ENCODE results near the gene CCHCR1.

Gene CCHCR1

DNA sequence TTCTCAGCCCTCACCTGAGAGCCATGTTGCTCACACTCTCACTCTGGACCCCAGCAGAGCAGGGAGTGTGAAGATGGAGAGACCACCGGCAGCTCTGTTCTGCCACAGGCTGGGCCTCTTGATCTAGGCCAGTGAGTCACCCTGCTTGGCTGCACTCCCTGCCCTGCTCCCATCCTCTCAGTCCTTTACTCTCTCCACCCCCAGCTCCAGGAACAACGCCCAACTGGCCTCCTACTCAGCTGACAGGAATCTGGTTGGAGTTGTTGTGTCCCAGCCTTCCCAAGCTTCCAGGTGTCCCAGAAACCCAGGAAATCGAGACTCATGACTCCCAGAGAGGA lies 43.1 kb downstream of the CCHCR1 start, which contains the start of gene PSORS1C1:
Gene PSORS1C1, plus strand, starts transcription at position 260 of the 338 bp plus-strand sequence. CDS start 14,833 bp downstream, outside the sequence.
- Histone ChIP-seq H3K27me3 (ENCODE audit: insufficient read depth, low read depth, severe bottlenecking) (peaks cover 2% of the 10 kb centered on the region), H3K27ac (no peak within 1 kb of the TSS), H3K9me3 (ENCODE audit: severe bottlenecking) (no peaks in the 10 kb centered on the region), H3K36me3 (no peaks in the 10 kb centered on the region), H3K4me3 (ENCODE audit: low read depth, low read length) (no peak within 1 kb of the TSS)
- TF ChIP-seq, protein P1, sequence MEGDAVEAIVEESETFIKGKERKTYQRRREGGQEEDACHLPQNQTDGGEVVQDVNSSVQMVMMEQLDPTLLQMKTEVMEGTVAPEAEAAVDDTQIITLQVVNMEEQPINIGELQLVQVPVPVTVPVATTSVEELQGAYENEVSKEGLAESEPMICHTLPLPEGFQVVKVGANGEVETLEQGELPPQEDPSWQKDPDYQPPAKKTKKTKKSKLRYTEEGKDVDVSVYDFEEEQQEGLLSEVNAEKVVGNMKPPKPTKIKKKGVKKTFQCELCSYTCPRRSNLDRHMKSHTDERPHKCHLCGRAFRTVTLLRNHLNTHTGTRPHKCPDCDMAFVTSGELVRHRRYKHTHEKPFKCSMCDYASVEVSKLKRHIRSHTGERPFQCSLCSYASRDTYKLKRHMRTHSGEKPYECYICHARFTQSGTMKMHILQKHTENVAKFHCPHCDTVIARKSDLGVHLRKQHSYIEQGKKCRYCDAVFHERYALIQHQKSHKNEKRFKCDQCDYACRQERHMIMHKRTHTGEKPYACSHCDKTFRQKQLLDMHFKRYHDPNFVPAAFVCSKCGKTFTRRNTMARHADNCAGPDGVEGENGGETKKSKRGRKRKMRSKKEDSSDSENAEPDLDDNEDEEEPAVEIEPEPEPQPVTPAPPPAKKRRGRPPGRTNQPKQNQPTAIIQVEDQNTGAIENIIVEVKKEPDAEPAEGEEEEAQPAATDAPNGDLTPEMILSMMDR (IDR thresholded peaks at IDR 0.05; ENCODE audit: low read depth, low read length), result no peak
- DNase-seq, result no peak

DNA sequence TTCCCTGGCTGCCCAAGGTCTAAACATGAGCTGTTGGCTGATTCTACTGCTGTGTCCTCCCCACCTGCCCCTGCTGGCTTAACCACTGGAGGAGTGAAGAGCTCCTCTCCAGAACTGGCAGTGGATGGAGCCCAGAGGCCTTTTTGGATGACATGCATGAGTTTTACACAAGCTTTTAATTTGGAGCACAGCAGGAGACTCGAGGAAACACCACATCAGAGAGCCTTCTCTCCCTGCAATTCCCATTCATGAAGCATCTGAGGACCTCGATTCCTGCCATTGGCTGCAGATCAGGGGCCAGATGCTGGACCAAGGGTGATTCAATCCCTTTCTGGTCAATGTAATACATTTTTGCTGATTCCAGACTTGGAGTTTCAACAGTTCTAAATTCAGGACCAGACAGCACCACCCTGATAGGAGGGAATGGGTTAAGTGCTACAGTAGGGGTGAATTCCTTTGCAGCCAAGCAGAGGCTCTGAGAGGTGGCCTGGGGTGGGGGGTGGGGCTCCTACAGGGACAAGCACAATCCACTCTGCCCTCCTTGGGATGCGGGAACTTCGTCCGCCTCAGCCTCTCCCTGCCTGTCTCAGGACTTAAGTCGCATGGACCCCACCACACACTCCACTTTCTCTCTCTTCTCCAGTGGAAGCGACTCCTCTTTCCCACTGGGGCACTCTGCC lies 43.6 kb downstream of the CCHCR1 start:
- H3K36me3 ChIP-seq, result no peaks in the 10 kb centered on the region
- H3K27ac ChIP-seq, result no peak overlapping the region
- H3K27me3 ChIP-seq (ENCODE audit: insufficient read depth, low read depth, severe bottlenecking), result peaks cover 5% of the 10 kb centered on the region
- H3K9me3 ChIP-seq (ENCODE audit: severe bottlenecking), result no peaks in the 10 kb centered on the region
- no peak for DNase-seq
- TF ChIP-seq, protein P1 (IDR thresholded peaks at IDR 0.05; ENCODE audit: low read depth, low read length), result no peak
- no peak overlapping the region for H3K4me3 ChIP-seq (ENCODE audit: low read depth, low read length)

DNA sequence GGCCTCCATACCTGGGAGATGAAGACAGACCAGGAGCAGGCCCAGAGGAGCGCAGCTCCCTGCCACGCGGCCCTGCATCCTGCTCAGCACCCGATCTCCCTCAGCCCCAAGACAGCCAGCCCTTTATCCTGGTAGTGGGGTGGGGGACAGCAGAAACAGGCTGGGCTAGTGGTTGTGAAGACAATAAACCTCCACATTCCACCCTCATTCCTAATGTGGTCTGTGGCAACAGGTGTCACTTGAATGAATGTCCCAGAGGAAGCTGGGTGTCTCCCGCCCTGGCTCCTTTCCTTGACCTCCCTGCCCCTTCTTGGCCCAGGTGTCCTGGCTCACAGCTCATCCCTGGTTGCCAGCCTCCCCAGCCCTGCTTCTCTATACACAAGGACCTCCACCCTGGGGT lies 45.1 kb downstream of the CCHCR1 start, which contains the start of gene C6orf15:
Gene C6orf15, minus strand, starts transcription at position 98 of the 400 bp plus-strand sequence. Its CDS starts 20 bp downstream, at position 78.
- Histone ChIP-seq H3K36me3 (no peaks in the 10 kb centered on the region), H3K9me3 (ENCODE audit: severe bottlenecking) (no peaks in the 10 kb centered on the region), H3K27me3 (ENCODE audit: insufficient read depth, low read depth, severe bottlenecking) (peaks cover 5% of the 10 kb centered on the region), H3K4me3 (ENCODE audit: low read depth, low read length) (no peak within 1 kb of the TSS), H3K27ac (no peak within 1 kb of the TSS)
- TF ChIP-seq, protein P1 (IDR thresholded peaks at IDR 0.05; ENCODE audit: low read depth, low read length), result no peak
- DNase-seq, result no peak

DNA sequence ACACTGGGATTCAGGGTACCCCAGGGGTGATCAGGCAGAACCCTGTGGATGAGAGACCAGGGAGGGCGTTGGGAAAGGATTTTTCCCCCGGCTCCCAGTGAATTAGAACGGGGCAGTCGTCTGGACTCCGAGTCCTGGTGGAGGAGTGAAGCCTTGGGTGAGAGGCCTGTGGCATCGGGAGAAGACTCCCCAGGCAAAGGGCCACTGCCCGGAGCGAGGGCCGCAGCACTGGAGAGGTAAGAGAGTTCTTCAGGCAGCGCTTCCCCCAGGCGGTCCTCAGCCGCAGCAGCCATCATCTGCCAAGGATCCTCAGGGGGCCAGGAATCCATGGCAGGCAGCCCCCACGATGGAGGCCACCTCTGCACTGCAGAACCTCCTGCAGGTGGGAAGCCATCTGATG lies 45.9 kb downstream of the CCHCR1 start:
- peaks cover 5% of the 10 kb centered on the region for H3K27me3 ChIP-seq (ENCODE audit: insufficient read depth, low read depth, severe bottlenecking)
- H3K4me3 ChIP-seq (ENCODE audit: low read depth, low read length), result no peak overlapping the region
- H3K27ac ChIP-seq, result no peak overlapping the region
- DNase-seq, result no peak
- no peaks in the 10 kb centered on the region for H3K36me3 ChIP-seq
- no peaks in the 10 kb centered on the region for H3K9me3 ChIP-seq (ENCODE audit: severe bottlenecking)
- TF ChIP-seq, protein P1 (IDR thresholded peaks at IDR 0.05; ENCODE audit: low read depth, low read length), result no peak

DNA sequence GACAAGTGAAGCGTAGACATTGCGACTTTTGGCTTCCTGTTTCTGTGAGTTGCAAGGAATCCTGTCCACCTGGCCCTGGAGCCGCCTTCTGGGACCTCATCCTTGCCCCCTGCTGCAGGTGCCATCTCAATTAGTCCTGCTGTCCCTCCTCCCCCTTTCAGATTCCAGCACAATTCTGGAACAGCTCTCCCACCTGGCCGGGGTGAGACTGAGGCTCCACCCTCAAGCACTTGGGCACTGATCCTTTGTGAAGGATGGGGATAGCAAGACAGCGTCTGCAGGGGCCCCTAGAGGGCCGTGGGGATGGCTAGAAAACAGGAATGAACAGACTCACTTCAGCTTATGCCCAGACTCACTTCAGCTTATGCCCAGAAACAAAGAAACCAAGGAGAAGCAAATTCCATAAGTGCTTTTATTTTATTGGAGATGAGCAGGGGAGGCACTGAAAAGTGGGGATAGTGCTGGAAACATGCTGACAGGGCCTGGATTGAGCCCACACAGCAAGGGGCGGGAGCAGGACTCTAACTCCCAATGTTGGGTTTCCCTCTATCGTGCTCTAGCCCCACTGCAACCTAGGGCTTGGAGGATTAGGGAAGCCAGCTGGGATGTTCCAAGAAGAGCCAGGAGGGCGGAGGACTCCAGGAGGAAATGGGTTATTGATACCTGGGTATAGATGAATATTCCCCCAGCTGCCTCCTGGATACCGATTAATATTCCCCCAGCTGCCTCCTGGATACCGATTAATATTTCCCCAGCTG lies 46.6 kb downstream of the CCHCR1 start:
- Histone ChIP-seq H3K27me3 (ENCODE audit: insufficient read depth, low read depth, severe bottlenecking) (peaks cover 5% of the 10 kb centered on the region), H3K36me3 (no peaks in the 10 kb centered on the region), H3K4me3 (ENCODE audit: low read depth, low read length) (no peak overlapping the region), H3K27ac (no peak overlapping the region), H3K9me3 (ENCODE audit: severe bottlenecking) (no peaks in the 10 kb centered on the region)
- TF ChIP-seq, protein P1 (IDR thresholded peaks at IDR 0.05; ENCODE audit: low read depth, low read length), result 0 out of 2 replicates have a peak, but pooled peaks have one; percentile 29
- DNase-seq, result peak; percentile 74
